PFSK-1 (cell line): ENCODE measurements around the gene IQGAP2.

Experiments used
- POLR2AphosphoS5 ChIP-seq: IDR thresholded peaks from 2 replicates; pipeline ENCODE4 v1.6.1; 2012; ENCODE audit warnings: low read depth, mild to moderate bottlenecking, control low read depth, low read length, moderate library complexity
- REST ChIP-seq, 2 experiments: IDR thresholded peaks; 2 replicates each; pipeline versions ENCODE4 v1.6.1 to v1.8.0; 2011 to 2012; ENCODE audit warnings: low read depth in 2 of 2, low read length in 2 of 2, control low read depth in 1 of 2, inconsistent platforms in 1 of 2, mild to moderate bottlenecking in 1 of 2, moderate library complexity in 1 of 2; ENCODE audit not compliant: insufficient read depth in 1 of 2

DNA sequence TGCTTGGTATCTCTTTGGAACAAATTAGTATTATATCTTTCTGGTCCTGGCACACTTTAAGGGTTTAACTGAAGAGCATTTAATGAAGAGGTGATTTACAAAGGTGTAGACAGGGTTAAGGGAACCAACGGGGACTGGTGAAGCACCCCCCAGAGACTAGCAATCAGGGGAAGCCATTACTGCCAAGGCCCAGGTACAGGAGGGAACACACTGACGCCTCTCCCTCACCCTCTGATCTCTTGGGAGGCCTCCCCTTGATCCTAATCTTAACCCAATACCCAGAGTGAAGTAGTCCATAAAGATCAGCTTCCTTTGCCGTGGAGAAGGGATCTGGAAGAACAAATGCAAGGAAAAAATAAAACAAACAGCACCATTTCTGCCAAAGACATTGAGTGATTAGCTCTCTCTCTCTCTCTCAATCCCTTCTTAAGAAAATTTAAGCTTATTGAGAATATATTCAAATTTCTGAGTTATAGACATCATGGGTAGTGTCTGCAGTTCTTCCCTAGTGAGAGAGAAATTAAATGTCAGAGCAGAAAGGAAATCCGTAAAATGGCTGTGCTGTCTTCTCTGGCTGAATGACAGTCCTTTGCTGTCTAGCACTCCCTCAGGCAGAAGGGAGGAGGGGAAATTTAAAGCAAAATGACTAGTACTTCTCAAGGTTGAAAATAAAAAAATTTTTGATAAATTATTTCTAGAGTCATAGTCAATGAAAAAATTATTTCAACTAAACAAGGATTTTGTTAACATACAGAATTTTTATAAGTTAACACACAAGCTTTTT is 332.9 kb downstream of the IQGAP2 start:
- TF ChIP-seq REST (IDR thresholded peaks at IDR 0.05; ENCODE audit: insufficient read depth in 1 of 2, low read depth in 2 of 2, low read length in 2 of 2) (no peak), POLR2AphosphoS5 (no peak)
